Coronary artery (tissue), 2 donors: ENCODE results near the gene GRM1.

Experiments
- DNase-seq: peaks from one replicate; pipeline ENCODE4 v3.0.0-alpha.2; 2017; ENCODE audit warnings: low spot score
- H3K27ac ChIP-seq, 2 donors: fragments of 200-600 bp; sonication (generic); one replicate each; pipeline ENCODE4 v1.5.1; 2016 to 2019
- H3K4me3 ChIP-seq: fragments of 200-600 bp; sonication (generic); 2 replicates; pipeline ENCODE4 v1.5.1; 2016; ENCODE audit warnings: mild to moderate bottlenecking, moderate library complexity
- CTCF ChIP-seq: fragments of 200-600 bp; sonication (generic); IDR thresholded peaks from one replicate; pipeline ENCODE4 v1.5.1; 2019; ENCODE audit warnings: antibody characterized with exemption

The GRM1 gene

GRCh38 chr6:146028851-146029572 lies at the start of gene GRM1:
Gene GRM1 (plus strand): TSS chr6:146029062. CDS start chr6:146029518, 456 bp downstream.
- no peak for TF ChIP-seq CTCF
- no peak for DNase-seq
- no peak within 1 kb of the TSS for H3K27ac ChIP-seq
- peak within 1 kb of the TSS; percentile 55 for H3K4me3 ChIP-seq

- Histone ChIP-seq H3K27ac (no peak overlapping the region), H3K4me3 (no peak overlapping the region)
- TF ChIP-seq CTCF, result no peak
- DNase-seq, result no peak
Observed at GRCh38 chr6:146009338-146009737, 19.5 kb upstream of the GRM1 start.

GRCh38 chr6:146014233-146014632 lies 14.6 kb upstream of the GRM1 start:
- Histone ChIP-seq H3K27ac (no peak overlapping the region), H3K4me3 (no peak overlapping the region)
- no peak for TF ChIP-seq CTCF
- no peak for DNase-seq

- TF ChIP-seq CTCF, result no peak
Observed at GRCh38 chr6:146017672-146018071, 11.2 kb upstream of the GRM1 start.

GRCh38 chr6:146026873-146027272 lies 2.0 kb upstream of the GRM1 start:
- TF ChIP-seq CTCF, result no peak
- Histone ChIP-seq H3K27ac (no peak overlapping the region), H3K4me3 (no peak overlapping the region)
- DNase-seq, result no peak

More at GRCh38 chr6:146017672-146018071, 11.2 kb upstream of the GRM1 start:
- H3K4me3 ChIP-seq, result no peak overlapping the region
- DNase-seq, result no peak
- H3K27ac ChIP-seq, result no peak overlapping the region

GRCh38 chr6:146027586-146028251 lies 1.1 kb upstream of the GRM1 start:
- no peak overlapping the region for H3K27ac ChIP-seq
- H3K4me3 ChIP-seq, result no peak overlapping the region
- no peak for TF ChIP-seq CTCF
- DNase-seq, result no peak
